Measurements from ENCODE around the gene INKA1.

- TF ChIP-seq REST (IDR thresholded peaks at IDR 0.05), result no peak
- no peak for TF ChIP-seq CTCF (IDR thresholded peaks at IDR 0.05; ENCODE audit: low read depth, low read length, missing input control)
- TF ChIP-seq YY1 (IDR thresholded peaks at IDR 0.05), result no peak
- no peak for TF ChIP-seq ATF3 (IDR thresholded peaks at IDR 0.05)
- no peak for TF ChIP-seq ZBTB33 (IDR thresholded peaks at IDR 0.05)
- no peak for TF ChIP-seq EGR1 (IDR thresholded peaks at IDR 0.05; ENCODE audit: low read depth in 2 of 2)
Observed at GRCh38 chr3:49807431-49808114, 4.5 kb downstream of the INKA1 start.

All from liver (tissue), 3 donors.